GM23338 (cell line): ENCODE data around the gene RILPL1. TPM values are rescaled to one million over a fixed set of nuclear protein-coding genes. Genes with fewer than 3 reads are reported as not detected.

Source experiments
- ATAC-seq: fragments of 200-7000 bp; cut with Tn5 transposase; 3 replicates; pipeline ENCODE4 v1.9.1; 2020
- DNase-seq: peaks from one replicate; pipeline ENCODE4 v3.0.0-alpha.2; 2015; ENCODE audit warnings: low spot score
- H2AFZ ChIP-seq: fragments of 200-600 bp; sonication (generic); 2 replicates; pipeline ENCODE4 v1.8.0; 2016; ENCODE audit warnings: antibody characterized with exemption, mild to moderate bottlenecking, moderate library complexity
- H3F3A ChIP-seq: fragments of 200-600 bp; sonication (generic); replicated peaks from 2 replicates; pipeline ENCODE4 v1.8.0; 2017; ENCODE audit warnings: antibody characterized with exemption, mixed run types, low read depth
- H3K27ac ChIP-seq: fragments of 200-600 bp; sonication (generic); 2 replicates; pipeline ENCODE4 v1.6.1; 2016; ENCODE audit warnings: low read depth
- H3K27me3 ChIP-seq: fragments of 200-600 bp; sonication (generic); 2 replicates; pipeline ENCODE4 v1.8.0; 2016; ENCODE audit warnings: mild to moderate bottlenecking, mixed run types, moderate library complexity; ENCODE audit not compliant: insufficient read depth
- H3K36me3 ChIP-seq: fragments of 200-600 bp; sonication (generic); 2 replicates; pipeline ENCODE4 v1.8.0; 2016; ENCODE audit warnings: mild to moderate bottlenecking; ENCODE audit not compliant: insufficient read depth
- H3K4me1 ChIP-seq: fragments of 200-600 bp; sonication (generic); 2 replicates; pipeline ENCODE4 v1.8.0; 2016; ENCODE audit warnings: mild to moderate bottlenecking, moderate library complexity; ENCODE audit not compliant: insufficient read depth
- H3K4me2 ChIP-seq: fragments of 200-600 bp; sonication (generic); 2 replicates; pipeline ENCODE4 v1.7.1; 2017; ENCODE audit warnings: mixed run types
- H3K4me3 ChIP-seq: fragments of 200-600 bp; sonication (generic); 2 replicates; pipeline ENCODE4 v1.6.1; 2016; ENCODE audit warnings: mixed run types
- H3K79me2 ChIP-seq: fragments of 200-600 bp; sonication (generic); replicated peaks from 2 replicates; pipeline ENCODE4 v1.8.0; 2017; ENCODE audit warnings: mild to moderate bottlenecking; ENCODE audit not compliant: insufficient read depth
- H3K9me2 ChIP-seq: fragments of 200-600 bp; sonication (generic); 2 replicates; pipeline ENCODE4 v1.8.0; 2017; ENCODE audit not compliant: insufficient read depth
- H4K20me1 ChIP-seq: fragments of 200-600 bp; sonication (generic); replicated peaks from 2 replicates; pipeline ENCODE4 v1.8.0; 2017; ENCODE audit warnings: mild to moderate bottlenecking; ENCODE audit not compliant: insufficient read depth
- H3K27ac Mint-ChIP-seq: 2 replicates; pipeline ENCODE4 v1.8.0; 2020; ENCODE audit warnings: inconsistent platforms, mild to moderate bottlenecking, moderate library complexity, mixed read lengths
- H3K27me3 Mint-ChIP-seq: 3 replicates; pipeline ENCODE4 v1.8.0; 2022; ENCODE audit warnings: low read depth, mild to moderate bottlenecking, moderate library complexity, mixed read lengths, inconsistent platforms; ENCODE audit not compliant: insufficient read depth, poor library complexity
- H3K36me3 Mint-ChIP-seq: 3 replicates; pipeline ENCODE4 v1.8.0; 2021; ENCODE audit warnings: low read depth, mild to moderate bottlenecking, inconsistent platforms, moderate library complexity, mixed read lengths
- H3K4me1 Mint-ChIP-seq: 3 replicates; pipeline ENCODE4 v1.8.0; 2020; ENCODE audit warnings: mild to moderate bottlenecking, inconsistent platforms, mixed read lengths
- H3K4me3 Mint-ChIP-seq: 3 replicates; pipeline ENCODE4 v1.8.0; 2021; ENCODE audit warnings: moderate library complexity, mild to moderate bottlenecking, inconsistent platforms, mixed read lengths
- H3K9me3 Mint-ChIP-seq: 3 replicates; pipeline ENCODE4 v1.8.0; 2020; ENCODE audit warnings: moderate library complexity, mild to moderate bottlenecking, inconsistent platforms, mixed read lengths
- CREB1 ChIP-seq: fragments of 250-450 bp; sonication (Bioruptor Pico); IDR thresholded peaks from 2 replicates; pipeline ENCODE4 v1.5.0; 2020; ENCODE audit warnings: low read depth, mild to moderate bottlenecking, moderate library complexity
- EZH2 ChIP-seq: fragments of 200-600 bp; sonication (generic); IDR thresholded peaks from one replicate; pipeline ENCODE4 v1.8.0; 2017; ENCODE audit warnings: antibody characterized with exemption, mild to moderate bottlenecking, low read depth; ENCODE audit not compliant: unreplicated experiment
- EZH2phosphoT487 ChIP-seq: fragments of 200-600 bp; sonication (generic); IDR thresholded peaks from one replicate; pipeline ENCODE4 v1.8.1; 2018; ENCODE audit warnings: antibody characterized with exemption; ENCODE audit not compliant: unreplicated experiment
- JUNB ChIP-seq: IDR thresholded peaks from one replicate; pipeline ENCODE4 v1.6.1; 2016; ENCODE audit warnings: antibody characterized with exemption; ENCODE audit not compliant: unreplicated experiment
- NANOG ChIP-seq: IDR thresholded peaks from 2 replicates; pipeline ENCODE4 v1.6.1; 2016; ENCODE audit warnings: antibody characterized with exemption, borderline replicate concordance
- POLR2AphosphoS5 ChIP-seq: IDR thresholded peaks from 2 replicates; pipeline ENCODE4 v1.6.1; 2016; ENCODE audit warnings: antibody characterized with exemption, low read depth
- STAT1 ChIP-seq: IDR thresholded peaks from one replicate; pipeline ENCODE4 v1.6.1; 2016; ENCODE audit warnings: antibody characterized with exemption; ENCODE audit not compliant: unreplicated experiment
- ZNF114 ChIP-seq: fragments of 250-450 bp; sonication (Bioruptor Pico); IDR thresholded peaks from 2 replicates; pipeline ENCODE4 v1.5.0; 2020; ENCODE audit warnings: mild to moderate bottlenecking, moderate library complexity
- ZNF331 ChIP-seq: fragments of 250-450 bp; sonication (Bioruptor Pico); IDR thresholded peaks from 2 replicates; pipeline ENCODE4 v1.5.0; 2020; ENCODE audit warnings: low read depth, mild to moderate bottlenecking, moderate library complexity
- polyA plus RNA-seq: library from polyadenylated mRNA; unstranded; fragments of >200 nt; fragmentation: Nextera tagmentation; extraction: Ambion mirVana; gene quantifications from 2 replicates; pipeline ENCODE4 v1.2.1, GENCODE V29; 2016
- total RNA-seq: library from RNA; depleted of rRNA; stranded (reverse); fragments of >200 nt; shearing (Covaris generic); gene quantifications from 2 replicates; pipeline ENCODE4 v1.2.3, GENCODE V29; 2014
- TF ChIP-seq, protein P1 (sequence below), 2 experiments: fragments of 200-600 bp in 1 of 2; sonication (generic) in 1 of 2; conservative IDR thresholded peaks; 2 replicates each; pipeline versions ENCODE4 v1.5.1 to v1.6.1; 2016 to 2017; ENCODE audit warnings: antibody characterized with exemption in 2 of 2, low read depth in 2 of 2, mild to moderate bottlenecking in 2 of 2, moderate library complexity in 1 of 2
- TF ChIP-seq, protein P2 (sequence below): fragments of 250-450 bp; sonication (Bioruptor Pico); IDR thresholded peaks from 2 replicates; pipeline ENCODE4 v1.5.0; 2020; ENCODE audit warnings: mild to moderate bottlenecking, moderate library complexity
- TF ChIP-seq, protein P3 (sequence below): IDR thresholded peaks from 2 replicates; pipeline ENCODE4 v1.6.1; 2016; ENCODE audit warnings: antibody characterized with exemption

The RILPL1 gene
- total and polyA plus RNA-seq, 2 experiments from 2014 or later: 3.9 to 7.9 TPM

- H3K9me2 ChIP-seq: no peaks in the 10 kb centered on the region
- no peak overlapping the region for H3K4me3 ChIP-seq
- H3K4me3 Mint-ChIP-seq: no peak overlapping the region
- DNase-seq (no peak), ATAC-seq (no peak)
- H3K27me3 ChIP-seq: no peaks in the 10 kb centered on the region
- H3K9me3 Mint-ChIP-seq: no peaks in the 10 kb centered on the region; the same call in 1 of the 3 replicates
- H2AFZ ChIP-seq: no peak overlapping the region
- no peaks in the 10 kb centered on the region for H3K79me2 ChIP-seq
- H3F3A ChIP-seq: no peaks in the 10 kb centered on the region
- no peaks in the 10 kb centered on the region for H3K36me3 ChIP-seq
- H3K27ac ChIP-seq: no peak overlapping the region
- H3K27me3 Mint-ChIP-seq: peaks cover 13% of the 10 kb centered on the region
- H3K27ac Mint-ChIP-seq: no peak overlapping the region
- no peaks in the 10 kb centered on the region for H3K4me1 ChIP-seq
- H3K4me2 ChIP-seq: no peak overlapping the region
- no peaks in the 10 kb centered on the region; the same call in 2 of the 3 replicates for H3K4me1 Mint-ChIP-seq
- H4K20me1 ChIP-seq: 0 out of 2 replicates have a peak, but pooled peaks cover 7% of the 10 kb centered on the region
- H3K36me3 Mint-ChIP-seq: no peaks in the 10 kb centered on the region; the same call in 2 of the 3 replicates
- no peak for TF ChIP-seq ZNF331 (CRISPR knock-in tag)
- TF ChIP-seq JUNB: no peak
- TF ChIP-seq, protein P1, sequence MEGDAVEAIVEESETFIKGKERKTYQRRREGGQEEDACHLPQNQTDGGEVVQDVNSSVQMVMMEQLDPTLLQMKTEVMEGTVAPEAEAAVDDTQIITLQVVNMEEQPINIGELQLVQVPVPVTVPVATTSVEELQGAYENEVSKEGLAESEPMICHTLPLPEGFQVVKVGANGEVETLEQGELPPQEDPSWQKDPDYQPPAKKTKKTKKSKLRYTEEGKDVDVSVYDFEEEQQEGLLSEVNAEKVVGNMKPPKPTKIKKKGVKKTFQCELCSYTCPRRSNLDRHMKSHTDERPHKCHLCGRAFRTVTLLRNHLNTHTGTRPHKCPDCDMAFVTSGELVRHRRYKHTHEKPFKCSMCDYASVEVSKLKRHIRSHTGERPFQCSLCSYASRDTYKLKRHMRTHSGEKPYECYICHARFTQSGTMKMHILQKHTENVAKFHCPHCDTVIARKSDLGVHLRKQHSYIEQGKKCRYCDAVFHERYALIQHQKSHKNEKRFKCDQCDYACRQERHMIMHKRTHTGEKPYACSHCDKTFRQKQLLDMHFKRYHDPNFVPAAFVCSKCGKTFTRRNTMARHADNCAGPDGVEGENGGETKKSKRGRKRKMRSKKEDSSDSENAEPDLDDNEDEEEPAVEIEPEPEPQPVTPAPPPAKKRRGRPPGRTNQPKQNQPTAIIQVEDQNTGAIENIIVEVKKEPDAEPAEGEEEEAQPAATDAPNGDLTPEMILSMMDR (conservative IDR thresholded peaks at IDR 0.05; ENCODE audit: low read depth in 2 of 2): no peak
Observed at GRCh38 chr12:123479442-123480180, 53.9 kb downstream of the RILPL1 start.

DNA sequence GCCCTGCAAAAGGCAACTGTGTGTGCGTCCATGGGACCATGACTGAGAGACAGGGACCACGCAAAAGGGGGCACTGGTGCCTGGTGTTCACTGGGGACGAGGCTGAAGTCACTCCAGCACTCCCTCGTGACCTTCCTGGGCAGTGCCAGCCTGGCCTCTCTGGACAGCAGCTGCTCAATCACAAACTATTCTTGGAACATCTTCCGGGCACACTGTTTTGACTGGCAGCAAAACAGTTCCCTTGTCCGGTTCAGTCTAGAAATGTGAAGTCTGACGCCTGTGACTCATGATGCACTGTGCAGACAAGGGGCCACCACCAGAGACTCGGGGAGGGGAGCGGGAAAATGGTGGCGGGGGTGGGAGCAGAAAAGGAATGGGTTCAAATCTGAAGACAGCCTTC, 54.8 kb downstream of the RILPL1 start:
- H3K36me3 ChIP-seq: no peaks in the 10 kb centered on the region
- no peak for DNase-seq
- no peak overlapping the region for H3K27ac Mint-ChIP-seq
- H3K9me3 Mint-ChIP-seq: no peaks in the 10 kb centered on the region; the same call in 1 of the 3 replicates
- H3K9me2 ChIP-seq: no peaks in the 10 kb centered on the region
- H3F3A ChIP-seq: no peaks in the 10 kb centered on the region
- no peak overlapping the region for H3K4me2 ChIP-seq
- ATAC-seq: no peak
- H2AFZ ChIP-seq: no peak overlapping the region
- H3K36me3 Mint-ChIP-seq: no peaks in the 10 kb centered on the region; the same call in 2 of the 3 replicates
- no peak overlapping the region for H3K4me3 Mint-ChIP-seq
- H3K27me3 Mint-ChIP-seq: peaks cover 9% of the 10 kb centered on the region
- no peak overlapping the region for H3K27ac ChIP-seq
- no peaks in the 10 kb centered on the region; the same call in 2 of the 3 replicates for H3K4me1 Mint-ChIP-seq
- no peak overlapping the region for H3K4me3 ChIP-seq
- 0 out of 2 replicates have a peak, but pooled peaks cover 7% of the 10 kb centered on the region for H4K20me1 ChIP-seq
- H3K27me3 ChIP-seq: no peaks in the 10 kb centered on the region
- H3K4me1 ChIP-seq: no peaks in the 10 kb centered on the region
- no peaks in the 10 kb centered on the region for H3K79me2 ChIP-seq
- no peak for TF ChIP-seq CREB1
- TF ChIP-seq STAT1: no peak
- TF ChIP-seq ZNF331 (CRISPR knock-in tag): no peak
- no peak for TF ChIP-seq EZH2
- TF ChIP-seq ZNF114 (CRISPR knock-in tag): no peak
- TF ChIP-seq POLR2AphosphoS5: no peak
- TF ChIP-seq EZH2phosphoT487: no peak
- TF ChIP-seq, protein P2, sequence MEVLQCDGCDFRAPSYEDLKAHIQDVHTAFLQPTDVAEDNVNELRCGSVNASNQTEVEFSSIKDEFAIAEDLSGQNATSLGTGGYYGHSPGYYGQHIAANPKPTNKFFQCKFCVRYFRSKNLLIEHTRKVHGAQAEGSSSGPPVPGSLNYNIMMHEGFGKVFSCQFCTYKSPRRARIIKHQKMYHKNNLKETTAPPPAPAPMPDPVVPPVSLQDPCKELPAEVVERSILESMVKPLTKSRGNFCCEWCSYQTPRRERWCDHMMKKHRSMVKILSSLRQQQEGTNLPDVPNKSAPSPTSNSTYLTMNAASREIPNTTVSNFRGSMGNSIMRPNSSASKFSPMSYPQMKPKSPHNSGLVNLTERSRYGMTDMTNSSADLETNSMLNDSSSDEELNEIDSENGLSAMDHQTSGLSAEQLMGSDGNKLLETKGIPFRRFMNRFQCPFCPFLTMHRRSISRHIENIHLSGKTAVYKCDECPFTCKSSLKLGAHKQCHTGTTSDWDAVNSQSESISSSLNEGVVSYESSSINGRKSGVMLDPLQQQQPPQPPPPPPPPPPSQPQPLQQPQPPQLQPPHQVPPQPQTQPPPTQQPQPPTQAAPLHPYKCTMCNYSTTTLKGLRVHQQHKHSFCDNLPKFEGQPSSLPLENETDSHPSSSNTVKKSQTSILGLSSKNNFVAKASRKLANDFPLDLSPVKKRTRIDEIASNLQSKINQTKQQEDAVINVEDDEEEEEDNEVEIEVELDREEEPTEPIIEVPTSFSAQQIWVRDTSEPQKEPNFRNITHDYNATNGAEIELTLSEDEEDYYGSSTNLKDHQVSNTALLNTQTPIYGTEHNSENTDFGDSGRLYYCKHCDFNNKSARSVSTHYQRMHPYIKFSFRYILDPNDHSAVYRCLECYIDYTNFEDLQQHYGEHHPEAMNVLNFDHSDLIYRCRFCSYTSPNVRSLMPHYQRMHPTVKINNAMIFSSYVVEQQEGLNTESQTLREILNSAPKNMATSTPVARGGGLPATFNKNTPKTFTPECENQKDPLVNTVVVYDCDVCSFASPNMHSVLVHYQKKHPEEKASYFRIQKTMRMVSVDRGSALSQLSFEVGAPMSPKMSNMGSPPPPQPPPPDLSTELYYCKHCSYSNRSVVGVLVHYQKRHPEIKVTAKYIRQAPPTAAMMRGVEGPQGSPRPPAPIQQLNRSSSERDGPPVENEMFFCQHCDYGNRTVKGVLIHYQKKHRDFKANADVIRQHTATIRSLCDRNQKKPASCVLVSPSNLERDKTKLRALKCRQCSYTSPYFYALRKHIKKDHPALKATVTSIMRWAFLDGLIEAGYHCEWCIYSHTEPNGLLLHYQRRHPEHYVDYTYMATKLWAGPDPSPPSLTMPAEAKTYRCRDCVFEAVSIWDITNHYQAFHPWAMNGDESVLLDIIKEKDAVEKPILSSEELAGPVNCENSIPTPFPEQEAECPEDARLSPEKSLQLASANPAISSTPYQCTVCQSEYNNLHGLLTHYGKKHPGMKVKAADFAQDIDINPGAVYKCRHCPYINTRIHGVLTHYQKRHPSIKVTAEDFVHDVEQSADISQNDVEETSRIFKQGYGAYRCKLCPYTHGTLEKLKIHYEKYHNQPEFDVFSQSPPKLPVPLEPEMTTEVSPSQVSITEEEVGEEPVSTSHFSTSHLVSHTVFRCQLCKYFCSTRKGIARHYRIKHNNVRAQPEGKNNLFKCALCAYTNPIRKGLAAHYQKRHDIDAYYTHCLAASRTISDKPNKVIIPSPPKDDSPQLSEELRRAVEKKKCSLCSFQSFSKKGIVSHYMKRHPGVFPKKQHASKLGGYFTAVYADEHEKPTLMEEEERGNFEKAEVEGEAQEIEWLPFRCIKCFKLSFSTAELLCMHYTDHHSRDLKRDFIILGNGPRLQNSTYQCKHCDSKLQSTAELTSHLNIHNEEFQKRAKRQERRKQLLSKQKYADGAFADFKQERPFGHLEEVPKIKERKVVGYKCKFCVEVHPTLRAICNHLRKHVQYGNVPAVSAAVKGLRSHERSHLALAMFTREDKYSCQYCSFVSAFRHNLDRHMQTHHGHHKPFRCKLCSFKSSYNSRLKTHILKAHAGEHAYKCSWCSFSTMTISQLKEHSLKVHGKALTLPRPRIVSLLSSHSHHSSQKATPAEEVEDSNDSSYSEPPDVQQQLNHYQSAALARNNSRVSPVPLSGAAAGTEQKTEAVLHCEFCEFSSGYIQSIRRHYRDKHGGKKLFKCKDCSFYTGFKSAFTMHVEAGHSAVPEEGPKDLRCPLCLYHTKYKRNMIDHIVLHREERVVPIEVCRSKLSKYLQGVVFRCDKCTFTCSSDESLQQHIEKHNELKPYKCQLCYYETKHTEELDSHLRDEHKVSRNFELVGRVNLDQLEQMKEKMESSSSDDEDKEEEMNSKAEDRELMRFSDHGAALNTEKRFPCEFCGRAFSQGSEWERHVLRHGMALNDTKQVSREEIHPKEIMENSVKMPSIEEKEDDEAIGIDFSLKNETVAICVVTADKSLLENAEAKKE: no peak
- TF ChIP-seq JUNB: no peak
- TF ChIP-seq, protein P3, sequence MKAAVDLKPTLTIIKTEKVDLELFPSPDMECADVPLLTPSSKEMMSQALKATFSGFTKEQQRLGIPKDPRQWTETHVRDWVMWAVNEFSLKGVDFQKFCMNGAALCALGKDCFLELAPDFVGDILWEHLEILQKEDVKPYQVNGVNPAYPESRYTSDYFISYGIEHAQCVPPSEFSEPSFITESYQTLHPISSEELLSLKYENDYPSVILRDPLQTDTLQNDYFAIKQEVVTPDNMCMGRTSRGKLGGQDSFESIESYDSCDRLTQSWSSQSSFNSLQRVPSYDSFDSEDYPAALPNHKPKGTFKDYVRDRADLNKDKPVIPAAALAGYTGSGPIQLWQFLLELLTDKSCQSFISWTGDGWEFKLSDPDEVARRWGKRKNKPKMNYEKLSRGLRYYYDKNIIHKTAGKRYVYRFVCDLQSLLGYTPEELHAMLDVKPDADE: no peak
- no peak for TF ChIP-seq NANOG
